GM18517 (cell line): ENCODE measurements around the gene ZNRF3.
"Not testable (repeated sequence)": the region's sequence is repeated elsewhere in the genome, so short reads cannot be mapped to it uniquely, and the experiment has no call there.

Experiments
- ATAC-seq: cut with Tn5 transposase; IDR thresholded peaks from one replicate; pipeline ENCODE4 v1.9.1; 2021; ENCODE audit warnings: mild to moderate bottlenecking, moderate library complexity; ENCODE audit not compliant: unreplicated experiment

The ZNRF3 gene

DNA sequence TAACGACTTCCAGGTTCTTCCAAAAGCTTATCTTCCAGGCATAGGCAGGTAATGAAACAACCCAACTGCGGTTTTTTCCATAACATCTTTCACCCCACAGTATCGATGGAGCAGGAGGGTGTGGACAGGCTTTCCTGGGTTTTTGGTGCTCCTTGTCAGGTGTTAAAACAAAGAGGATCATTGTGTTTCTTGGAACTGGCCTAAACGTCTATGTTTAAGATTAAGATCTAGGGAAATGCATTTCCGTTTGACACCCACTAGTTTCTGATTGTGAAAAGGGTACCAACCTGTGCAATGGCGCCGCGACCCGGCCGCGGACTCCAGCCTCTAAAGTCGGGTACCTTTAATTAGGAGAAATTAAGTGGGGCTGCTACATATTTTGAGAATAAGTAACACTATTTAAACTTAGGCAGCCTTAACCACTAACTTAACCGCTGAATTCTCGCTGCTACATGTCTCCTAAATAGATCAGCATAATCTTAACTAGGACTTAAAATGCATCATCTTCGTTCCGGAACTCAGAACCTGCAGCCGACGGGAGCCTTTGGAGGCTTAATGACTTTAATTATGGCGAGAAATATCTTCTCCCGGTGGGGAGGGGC, 146.7 kb downstream of the ZNRF3 start:
- no peak for ATAC-seq

GRCh38 chr22:29030618-29031226, 147.3 kb downstream of the ZNRF3 start:
- ATAC-seq: no peak

GRCh38 chr22:29031227-29032011, 148.0 kb downstream of the ZNRF3 start:
- ATAC-seq: no peak

- no peak for ATAC-seq
Measured at GRCh38 chr22:29032014-29032475, 148.7 kb downstream of the ZNRF3 start.

- ATAC-seq: no peak
Measured at GRCh38 chr22:29032584-29032983, 149.2 kb downstream of the ZNRF3 start.

- no peak for ATAC-seq
Measured at GRCh38 chr22:29037340-29037932, 154.1 kb downstream of the ZNRF3 start.

DNA sequence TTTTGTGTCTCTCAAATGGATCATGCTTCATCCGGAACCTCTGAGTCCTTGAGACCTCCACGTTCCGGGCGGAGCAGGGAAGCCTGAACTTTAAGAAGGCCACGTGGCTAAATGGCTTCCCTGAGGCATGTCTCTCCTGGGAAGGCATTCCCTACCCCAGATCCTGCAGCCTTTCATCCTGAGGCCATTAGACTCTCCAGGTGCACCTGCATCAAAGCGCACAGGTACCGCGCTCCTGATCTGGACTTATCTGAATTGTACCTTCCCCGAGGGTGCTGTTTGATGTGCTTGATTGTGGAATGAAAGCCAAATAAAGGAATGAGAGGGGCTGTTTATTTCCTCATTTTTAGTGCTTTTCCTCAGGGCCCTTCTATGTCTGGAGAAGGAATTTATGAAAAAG, 155.8 kb downstream of the ZNRF3 start:
- ATAC-seq: no peak

- ATAC-seq: not testable (repeated sequence)
Measured at GRCh38 chr22:29039684-29040083, 156.3 kb downstream of the ZNRF3 start.

DNA sequence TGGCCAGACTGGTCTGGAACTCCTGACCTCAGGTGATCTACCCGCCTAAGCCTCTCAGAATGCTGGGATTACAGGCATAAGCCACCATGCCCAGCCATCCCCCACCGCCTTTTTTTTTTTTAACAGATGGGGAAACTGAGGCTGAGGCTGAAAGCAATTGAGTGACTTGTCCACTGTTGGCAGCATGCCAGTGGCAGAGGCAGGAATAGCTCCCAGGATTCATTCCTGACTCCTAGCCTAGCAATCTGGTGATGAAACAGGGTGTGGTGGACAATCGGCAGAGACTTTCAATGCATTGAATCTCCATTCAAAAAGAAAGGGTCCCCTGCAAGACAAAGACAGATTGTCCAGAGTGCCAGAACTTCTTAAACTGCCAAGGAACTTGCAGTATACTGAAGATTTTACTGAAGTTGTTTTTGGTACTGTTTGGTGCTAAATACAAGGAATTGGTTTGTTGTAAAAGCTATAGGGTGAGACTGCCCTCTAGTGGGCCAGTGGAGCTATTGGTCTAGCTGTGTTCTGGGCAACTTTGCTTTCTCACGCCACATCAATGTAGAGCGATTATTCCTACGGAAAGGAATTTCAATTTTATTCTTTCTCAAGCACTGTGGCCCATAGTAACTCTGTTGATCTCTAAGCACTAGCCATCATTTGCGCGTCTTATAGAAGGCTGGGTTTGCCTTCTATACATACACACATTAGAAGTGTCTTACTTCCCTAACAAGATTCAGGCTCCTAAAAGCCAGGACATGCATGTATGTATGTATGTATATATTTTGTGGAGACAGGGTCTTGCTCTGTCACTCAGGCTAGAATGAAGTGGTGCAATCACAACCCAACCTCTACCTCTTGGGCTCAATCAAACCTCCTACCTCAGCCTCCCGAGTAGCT, 157.3 kb downstream of the ZNRF3 start:
- no peak for ATAC-seq

DNA sequence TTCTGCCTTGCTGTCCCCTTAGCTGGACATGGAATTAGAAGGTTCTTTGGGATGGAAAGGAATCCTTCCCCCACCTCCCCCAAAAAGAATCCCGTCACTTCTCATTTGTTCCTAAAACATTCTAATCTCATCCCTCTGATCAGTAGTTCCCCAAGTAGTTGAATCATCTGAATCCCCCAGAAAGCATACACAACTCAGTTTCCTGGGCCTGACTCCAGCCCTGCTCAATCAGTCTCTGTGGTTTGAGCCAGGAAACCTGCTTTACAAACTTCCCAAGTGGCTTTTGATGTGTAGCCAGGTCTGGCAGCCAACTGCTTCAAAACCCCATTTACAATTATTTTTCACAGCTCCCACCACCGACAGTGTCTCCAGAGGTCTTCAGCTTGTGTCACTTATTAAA, 158.0 kb downstream of the ZNRF3 start:
- no peak for ATAC-seq

DNA sequence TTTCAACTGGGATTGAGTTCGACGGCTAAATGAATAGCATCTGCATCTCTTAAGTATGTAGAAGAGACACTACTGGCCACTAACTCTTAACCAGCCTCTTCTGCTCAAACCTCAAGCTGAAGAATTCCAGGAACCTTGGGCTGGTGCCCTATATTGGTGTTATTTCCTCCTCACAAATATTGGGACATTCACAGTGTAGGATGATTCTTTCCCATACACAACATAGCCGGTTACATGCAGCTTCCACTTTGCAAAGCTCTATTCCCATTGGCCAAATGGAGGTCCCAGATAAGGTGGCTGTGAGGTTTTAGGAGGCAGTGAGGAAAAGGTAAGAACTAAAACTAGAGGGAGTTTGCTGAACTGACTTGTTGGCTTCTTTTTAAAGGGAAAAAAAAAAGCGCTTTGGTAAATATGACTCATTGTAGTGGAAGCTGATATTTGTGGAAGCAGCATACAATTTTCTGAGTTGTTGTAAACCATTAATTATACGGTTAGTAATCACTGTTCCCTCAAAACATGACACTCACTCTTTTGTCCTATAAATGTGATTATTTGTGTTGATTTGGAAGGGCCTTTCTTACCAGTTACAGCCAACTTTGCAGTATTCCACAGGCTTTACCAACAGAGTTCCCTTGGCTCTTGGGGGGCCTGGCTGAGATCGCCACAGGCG, 160.7 kb downstream of the ZNRF3 start:
- ATAC-seq: no peak

DNA sequence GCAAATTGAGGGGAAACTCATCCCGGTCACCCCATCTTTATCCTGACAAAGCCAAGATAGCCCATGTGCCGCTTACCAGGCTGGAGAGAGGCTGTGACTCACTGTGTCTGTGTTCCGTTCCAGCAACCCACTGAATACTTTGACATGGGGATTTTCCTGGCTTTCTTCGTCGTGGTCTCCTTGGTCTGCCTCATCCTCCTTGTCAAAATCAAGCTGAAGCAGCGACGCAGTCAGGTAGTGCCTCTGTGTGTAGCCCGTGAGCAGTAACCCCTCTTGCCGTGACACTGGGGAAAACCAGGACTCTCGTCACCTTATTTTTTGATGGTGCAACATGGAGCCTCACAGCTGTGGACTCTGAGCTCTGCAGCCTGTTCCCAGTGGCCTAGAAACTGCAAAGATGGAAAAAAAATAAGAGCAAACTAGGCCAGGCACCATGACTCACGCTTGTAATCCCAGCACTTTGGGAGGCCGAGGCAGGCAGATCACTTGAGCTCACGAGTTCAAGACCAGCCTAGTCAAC, 161.3 kb downstream of the ZNRF3 start:
- ATAC-seq: no peak

DNA sequence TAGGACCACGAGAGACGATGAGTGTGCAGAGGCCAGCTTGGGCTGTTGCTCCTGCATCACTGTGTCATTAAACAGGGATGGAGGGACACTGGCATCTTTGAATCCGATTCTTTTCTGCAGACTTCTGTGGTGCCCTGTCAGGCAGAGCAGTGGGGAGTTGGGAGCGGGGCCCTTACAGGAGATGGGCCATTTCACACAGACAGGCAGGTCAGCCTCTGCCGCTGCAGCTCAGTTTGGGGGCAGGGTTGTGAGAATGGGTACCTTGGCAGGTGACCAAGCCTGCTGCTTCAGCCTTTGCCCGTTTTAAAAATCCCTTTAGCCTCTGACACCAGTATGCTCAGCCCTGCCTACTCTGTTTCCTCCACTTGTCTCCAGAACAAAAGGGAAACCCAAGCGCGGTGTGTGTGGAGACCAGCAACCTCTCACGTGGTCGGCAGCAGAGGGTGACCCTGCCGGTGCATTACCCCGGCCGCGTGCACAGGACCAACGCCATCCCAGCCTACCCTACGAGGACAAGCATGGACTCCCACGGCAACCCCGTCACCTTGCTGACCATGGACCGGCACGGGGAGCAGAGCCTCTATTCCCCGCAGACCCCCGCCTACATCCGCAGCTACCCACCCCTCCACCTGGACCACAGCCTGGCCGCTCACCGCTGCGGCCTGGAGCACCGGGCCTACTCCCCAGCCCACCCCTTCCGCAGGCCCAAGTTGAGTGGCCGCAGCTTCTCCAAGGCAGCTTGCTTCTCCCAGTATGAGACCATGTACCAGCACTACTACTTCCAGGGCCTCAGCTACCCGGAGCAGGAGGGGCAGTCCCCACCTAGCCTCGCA, 165.7 kb downstream of the ZNRF3 start:
- no peak for ATAC-seq

GRCh38 chr22:29049655-29050263, 166.4 kb downstream of the ZNRF3 start:
- ATAC-seq: no peak

- no peak for ATAC-seq
Measured at GRCh38 chr22:29050457-29050856, 167.1 kb downstream of the ZNRF3 start.

DNA sequence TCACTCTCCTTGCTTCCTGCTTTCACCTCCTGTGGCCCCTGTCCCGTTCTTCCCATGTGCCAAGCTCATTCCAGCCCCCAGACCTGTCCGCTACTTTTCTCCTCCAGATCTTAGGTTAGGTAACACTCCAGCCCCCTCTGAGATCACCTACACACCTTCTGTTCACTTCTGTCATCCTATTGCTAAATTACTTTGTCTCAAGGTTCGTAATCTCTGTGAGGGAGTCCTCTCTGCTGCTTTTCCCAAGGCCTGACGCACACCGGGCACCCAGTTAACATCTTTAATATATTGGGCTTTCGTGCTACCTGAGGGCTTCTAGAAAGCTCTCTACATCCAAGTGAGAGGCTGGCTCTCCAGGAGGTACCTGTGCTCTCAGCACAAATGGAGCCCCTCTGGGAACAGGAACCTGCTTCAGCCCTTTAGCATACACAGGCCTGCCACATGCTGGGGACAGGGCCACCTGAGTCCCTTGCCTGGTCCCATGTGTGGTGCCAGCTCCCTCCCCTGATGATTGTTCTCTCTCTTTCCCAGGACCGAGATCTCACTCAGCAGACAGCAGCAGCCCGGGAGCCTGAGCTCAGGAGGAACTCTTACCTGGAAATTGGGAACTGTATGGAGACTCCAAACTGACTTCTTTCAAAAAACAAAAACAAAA, 169.8 kb downstream of the ZNRF3 start:
- no peak for ATAC-seq

GRCh38 chr22:29054251-29054767, 170.9 kb downstream of the ZNRF3 start:
- ATAC-seq: no peak
